GM18951 (cell line): Measurements from ENCODE around the gene DDX31.

ENCODE experiments used
- POLR2A ChIP-seq: IDR thresholded peaks from 4 replicates; pipeline ENCODE4 v1.6.1; 2011; ENCODE audit warnings: mild to moderate bottlenecking; ENCODE audit not compliant: insufficient read length, insufficient read depth; ENCODE audit errors: extremely low read depth
- in situ Hi-C: fragments of 300-500 bp; cut with MboI; formaldehyde crosslinking; loops from one replicate; pipeline ENCODE4 v1.12.0; 2022; ENCODE audit warnings: low sequenced_read_pairs, mixed read lengths, inconsistent platforms; ENCODE audit not compliant: unreplicated experiment

DDX31 gene

DNA sequence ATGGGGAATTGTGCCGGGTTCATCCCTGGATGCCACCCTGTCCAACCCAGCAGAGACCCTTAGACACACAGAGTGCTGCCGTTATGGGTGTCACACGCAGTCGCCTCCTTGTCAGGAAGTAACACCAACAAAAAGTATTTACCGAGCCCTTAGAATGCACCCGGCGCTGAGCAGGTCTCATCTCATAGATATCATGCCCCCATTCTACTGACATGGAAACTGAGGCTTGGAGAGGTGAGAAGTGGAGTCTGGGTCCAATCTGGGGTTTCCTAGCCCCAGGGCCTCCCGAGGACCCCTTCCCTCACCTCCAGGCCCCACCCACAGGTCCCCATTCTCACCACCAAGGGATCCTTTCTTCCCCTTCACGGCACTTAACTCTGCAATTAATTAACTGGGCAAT is 124.2 kb downstream of the DDX31 start:
- no peak for TF ChIP-seq POLR2A
- in situ Hi-C loops: no loop called here

DNA sequence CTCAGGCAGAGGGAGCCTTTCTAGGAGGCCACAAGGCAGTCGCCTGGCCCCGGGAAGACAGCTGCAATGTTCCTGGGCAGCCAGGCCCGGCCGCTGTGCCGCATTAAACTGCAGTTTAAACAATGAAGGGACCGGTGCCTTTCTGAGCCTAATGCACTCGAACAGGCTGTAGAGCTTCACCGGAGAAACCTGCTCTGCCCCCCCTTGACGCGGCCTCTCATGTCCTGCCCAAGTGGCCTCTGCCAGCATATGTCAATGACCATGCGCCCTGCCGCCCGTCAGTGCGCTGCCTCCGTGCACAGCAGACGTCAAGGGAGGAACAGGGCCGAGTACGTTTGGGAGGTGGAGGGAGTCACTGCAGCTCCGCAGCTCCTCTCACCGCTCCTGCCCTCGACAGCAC is 125.8 kb downstream of the DDX31 start:
- no peak for TF ChIP-seq POLR2A
- in situ Hi-C loops: no loop called here

DNA sequence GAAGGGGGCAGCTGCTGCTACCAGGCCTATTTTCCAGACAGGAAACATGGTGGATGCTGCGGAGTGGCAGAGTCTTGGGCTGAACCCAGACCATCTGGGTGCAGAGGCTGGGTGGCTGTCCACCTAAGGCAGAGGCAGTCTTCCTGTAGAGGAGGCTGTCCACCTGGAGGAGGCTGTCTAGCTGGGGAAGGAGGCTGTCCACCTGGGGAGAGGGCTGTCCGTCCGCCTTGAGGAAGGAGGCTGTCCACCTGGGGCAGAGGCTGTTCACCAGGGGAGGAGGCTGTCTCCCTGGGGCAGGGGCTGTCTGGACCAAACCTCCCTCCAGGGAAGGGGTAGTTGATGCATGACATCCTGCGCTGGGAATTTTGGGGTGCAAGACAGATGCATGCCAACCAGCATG is 126.5 kb downstream of the DDX31 start:
- in situ Hi-C loops: no loop called here
- no peak for TF ChIP-seq POLR2A
